Body of pancreas (tissue), 4 donors: ENCODE measurements around the gene MTSS2. TPM values are rescaled to one million over a fixed set of nuclear protein-coding genes. Genes with fewer than 3 reads are reported as not detected.

ENCODE experiments used
- ATAC-seq: fragments of 150-250 bp; one replicate; pipeline ENCODE4 v1.9.1; 2016
- DNase-seq, 4 donors: peaks; one replicate each; pipeline ENCODE4 v3.0.0-alpha.2; 2019
- H3K27ac ChIP-seq, 4 donors: fragments of 200-600 bp; sonication (generic); 1 replicate in 3 of 4; 2 replicates in 1 of 4; pipeline versions ENCODE4 v1.5.1 to v1.6.1; 2016 to 2019; ENCODE audit warnings: mild to moderate bottlenecking in 1 of 4, mixed read lengths in 1 of 4, moderate library complexity in 1 of 4
- H3K27me3 ChIP-seq, 2 donors: fragments of 200-600 bp; sonication (generic); one replicate each; pipeline ENCODE4 v1.6.0; 2016; ENCODE audit warnings: mild to moderate bottlenecking in 1 of 2
- H3K36me3 ChIP-seq, 2 donors: fragments of 200-600 bp; sonication (generic); replicated peaks in 1 of 2; 2 replicates each; pipeline ENCODE4 v1.5.1; 2016; ENCODE audit warnings: low read depth in 2 of 2; ENCODE audit not compliant: insufficient read depth in 1 of 2
- H3K4me1 ChIP-seq: fragments of 200-600 bp; sonication (generic); one replicate; pipeline ENCODE4 v1.6.0; 2016
- H3K4me3 ChIP-seq, 2 donors: fragments of 200-600 bp; sonication (generic); 1 replicate in 1 of 2; 2 replicates in 1 of 2; pipeline ENCODE4 v1.5.1; 2016 to 2019
- H3K9me3 ChIP-seq, 3 donors: fragments of 200-600 bp; sonication (generic); 1 replicate in 2 of 3; 2 replicates in 1 of 3; pipeline ENCODE4 v1.5.1; 2016
- CTCF ChIP-seq, 7 experiments: fragments of 450-650 bp in 4 of 7; fragments of 200-600 bp in 3 of 7; sonication (generic) in 3 of 7; IDR thresholded peaks; one replicate each; pipeline ENCODE4 v1.5.1; 2016 to 2019; ENCODE audit warnings: antibody characterized with exemption in 7 of 7
- POLR2A ChIP-seq, 3 donors: fragments of 450-650 bp; IDR thresholded peaks; one replicate each; pipeline ENCODE4 v1.6.1; 2016; ENCODE audit warnings: antibody characterized with exemption in 3 of 3, mild to moderate bottlenecking in 2 of 3
- WGBS, 2 donors: methylation state at CpG; one replicate each; pipeline ENCODE4 v1.1.5; 2017; 5-methylcytosine and 5-hydroxymethylcytosine counted together
- intact Hi-C: fragments of 100-400 bp; cut with DNase I; formaldehyde crosslinking; loops from one replicate; pipeline ENCODE4 v1.15.1; 2023
- total RNA-seq, 2 donors: library from RNA; depleted of rRNA; stranded (reverse); fragments of >200 nt; gene quantifications; one replicate each; pipeline ENCODE4 v1.1.0, GENCODE V29; 2016

Gene MTSS2
- 10 to 100 TPM in 1 of 2 donors, 1 to 10 TPM in 1; 8.8 to 23.4 TPM for total RNA-seq

- Histone ChIP-seq H3K27me3 (no peaks in the 10 kb centered on the region), H3K9me3 (no peaks in the 10 kb centered on the region), H3K36me3 (no peaks in the 10 kb centered on the region), H3K4me3 (peak within 1 kb of the TSS in 1 of 2 donors; percentile 21), H3K4me1 (peaks cover 67% of the 10 kb centered on the region), H3K27ac (peak within 1 kb of the TSS; percentile 41 to 78 (median 76))
- TF ChIP-seq POLR2A (IDR thresholded peaks at IDR 0.05), result peak in 2 of 3 donors; percentile 9 to 19
- TF ChIP-seq CTCF (IDR thresholded peaks at IDR 0.05), result no peak
- 0% methylated on average over 57 of the region's 72 CpGs; no CpG with 5 or more reads in 1 of the 2 donors for WGBS, 2 donors
- DNase-seq, result peak; percentile 77 to 88 (median 84)
- intact Hi-C loops, result no loop called here
- peak; percentile 82 for ATAC-seq
Observed at GRCh38 chr16:70685938-70686375, at the start of gene MTSS2. Gene MTSS2, minus strand, starts transcription at chr16:70686053. Its CDS starts 262 bp downstream, at chr16:70685791.

GRCh38 chr16:70735141-70735979 lies 49.5 kb upstream of the MTSS2 start:
- H3K4me3 ChIP-seq, result no peak overlapping the region
- peak overlapping the region in 2 of 4 donors; percentile 12 to 71 for H3K27ac ChIP-seq
- intact Hi-C loops, result no loop called here
- WGBS, 2 donors, result 84 to 96% methylated on average over 7 to 13 of the region's 13 CpGs
- H3K9me3 ChIP-seq, result no peaks in the 10 kb centered on the region
- ATAC-seq, result peak; percentile 45
- DNase-seq, result peak in 1 of 4 donors; percentile 52
- H3K4me1 ChIP-seq, result peaks cover 11% of the 10 kb centered on the region
- TF ChIP-seq POLR2A (IDR thresholded peaks at IDR 0.05) (no peak), CTCF (IDR thresholded peaks at IDR 0.05) (no peak)
- peaks cover 0 to 2% of the 10 kb centered on the region in 2 donors for H3K36me3 ChIP-seq
- no peaks in the 10 kb centered on the region for H3K27me3 ChIP-seq

- Histone ChIP-seq H3K9me3 (no peaks in the 10 kb centered on the region), H3K27ac (no peak overlapping the region), H3K36me3 (peaks cover 0 to 2% of the 10 kb centered on the region in 2 donors), H3K4me3 (no peak overlapping the region), H3K27me3 (no peaks in the 10 kb centered on the region), H3K4me1 (peaks cover 11% of the 10 kb centered on the region)
- DNase-seq (no peak), ATAC-seq (no peak)
- 94% methylated on average over 4 of the region's 4 CpGs for WGBS, 2 donors
- TF ChIP-seq CTCF (IDR thresholded peaks at IDR 0.05) (no peak), POLR2A (IDR thresholded peaks at IDR 0.05) (no peak)
- intact Hi-C loops, result no loop called here
Observed at GRCh38 chr16:70734522-70735095, 48.8 kb upstream of the MTSS2 start.

- Histone ChIP-seq H3K4me3 (no peak overlapping the region), H3K4me1 (peaks cover 8% of the 10 kb centered on the region), H3K9me3 (no peaks in the 10 kb centered on the region), H3K27ac (no peak overlapping the region), H3K36me3 (peaks cover 0 to 4% of the 10 kb centered on the region in 2 donors), H3K27me3 (no peaks in the 10 kb centered on the region)
- intact Hi-C loops, result no loop called here
- 92 to 94% methylated on average over 3 of the region's 3 CpGs for whole genome bisulfite sequencing, 2 donors
- TF ChIP-seq CTCF (IDR thresholded peaks at IDR 0.05), result no peak
- no peak for TF ChIP-seq POLR2A (IDR thresholded peaks at IDR 0.05)
- ATAC-seq (no peak), DNase-seq (no peak)
Observed at GRCh38 chr16:70730944-70731343, 45.1 kb upstream of the MTSS2 start.
